ENCODE data around the gene ARF4. TPM values are rescaled to one million over a fixed set of nuclear protein-coding genes. Genes with fewer than 3 reads are reported as not detected.
"Not testable (repeated sequence)": the region's sequence is repeated elsewhere in the genome, so short reads cannot be mapped to it uniquely, and the experiment has no call there.

The ARF4 gene
- 183 and 199 TPM in 2 replicates for total RNA-seq (2014; rRNA removed; shearing (Covaris generic))
- 66.6 and 76.6 TPM in 2 replicates for polyA plus RNA-seq (2014; cell fraction: nucleus; rRNA removed)

DNA sequence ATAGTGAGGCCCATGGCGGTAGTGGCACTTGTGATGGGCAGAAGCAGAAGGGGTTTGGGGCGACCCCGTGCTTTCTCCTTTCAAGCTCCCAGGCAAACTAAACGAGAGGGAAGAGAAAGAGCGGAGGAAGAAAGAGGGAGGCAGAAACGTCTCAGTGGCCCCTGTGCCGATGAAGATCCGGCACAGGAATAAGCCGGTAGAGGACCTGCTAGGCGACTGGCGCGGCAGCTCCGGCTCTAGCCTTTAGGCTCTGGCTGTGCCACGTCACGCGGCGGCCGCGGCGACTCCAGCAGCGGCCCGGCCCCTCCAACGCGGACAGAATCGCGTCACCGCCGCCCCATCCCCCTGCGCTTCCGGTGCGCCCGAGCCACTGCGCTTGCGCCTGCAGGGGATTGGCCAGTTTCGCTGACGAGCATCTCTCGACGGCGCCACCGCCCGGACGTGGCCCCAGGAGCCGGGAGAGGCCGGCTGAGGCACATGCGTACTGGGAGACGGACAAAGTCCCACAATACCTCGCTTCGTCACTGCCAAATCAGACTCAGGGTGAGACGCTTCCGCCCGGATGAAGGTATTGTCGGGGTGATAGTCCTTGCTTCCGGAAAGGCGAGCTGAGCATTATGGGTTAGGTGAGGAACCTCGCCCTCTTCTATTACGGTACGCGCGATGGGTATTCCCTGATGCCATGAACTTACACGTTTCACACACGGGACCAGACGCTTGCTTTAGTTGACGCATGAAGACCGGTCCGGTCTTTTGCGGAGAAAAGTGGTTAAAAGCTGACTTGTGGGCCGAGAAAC, at the start of gene ARF4:
Gene ARF4 (minus strand): TSS at position 218 of the 797 bp plus-strand sequence. CDS start 204 bp downstream, at position 14.
- peak; percentile 98 for DNase-seq (ENCODE audit: extremely low read depth, low read depth)

DNA sequence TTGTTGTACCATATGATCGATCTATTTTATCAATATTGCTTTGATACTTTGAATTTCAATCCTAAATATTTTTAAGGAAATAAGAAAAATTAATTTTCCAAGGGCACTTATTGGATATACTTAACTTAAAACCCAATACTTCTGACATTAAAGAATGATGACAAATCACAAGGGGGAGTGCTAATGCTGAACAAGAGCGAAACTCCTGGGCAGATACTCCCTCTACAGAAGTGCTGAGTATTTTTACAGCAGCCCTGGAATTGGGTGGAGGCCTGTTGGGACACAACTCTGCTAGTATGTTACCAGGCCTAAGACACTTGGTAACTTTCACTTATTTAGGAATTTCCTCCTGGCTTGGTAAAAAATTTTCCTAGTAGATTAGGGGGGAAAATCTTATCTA, 49.6 kb upstream of the ARF4 start:
- DNase-seq (ENCODE audit: extremely low read depth, low read depth) = no peak

DNA sequence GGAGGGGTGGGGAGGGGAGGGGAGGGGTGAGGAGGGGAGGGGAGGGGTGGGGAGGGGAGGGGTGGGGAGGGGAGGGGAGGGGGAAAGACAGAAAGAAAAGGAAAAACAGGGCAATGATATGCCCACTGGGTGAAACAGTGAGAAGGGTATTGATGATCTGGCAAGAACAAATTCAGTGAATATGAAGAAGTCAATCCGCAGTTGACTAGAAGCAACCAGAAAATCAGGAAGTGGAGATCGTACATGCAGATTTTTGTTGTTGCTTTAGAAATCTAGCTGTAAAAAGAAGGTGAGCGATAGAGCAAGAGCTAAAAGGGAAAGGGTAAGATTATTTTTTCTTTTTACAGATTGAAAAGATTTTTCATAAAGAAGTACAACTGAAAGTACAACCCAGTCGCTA, 47.6 kb upstream of the ARF4 start:
- DNase-seq (ENCODE audit: extremely low read depth, low read depth) = no peak

DNA sequence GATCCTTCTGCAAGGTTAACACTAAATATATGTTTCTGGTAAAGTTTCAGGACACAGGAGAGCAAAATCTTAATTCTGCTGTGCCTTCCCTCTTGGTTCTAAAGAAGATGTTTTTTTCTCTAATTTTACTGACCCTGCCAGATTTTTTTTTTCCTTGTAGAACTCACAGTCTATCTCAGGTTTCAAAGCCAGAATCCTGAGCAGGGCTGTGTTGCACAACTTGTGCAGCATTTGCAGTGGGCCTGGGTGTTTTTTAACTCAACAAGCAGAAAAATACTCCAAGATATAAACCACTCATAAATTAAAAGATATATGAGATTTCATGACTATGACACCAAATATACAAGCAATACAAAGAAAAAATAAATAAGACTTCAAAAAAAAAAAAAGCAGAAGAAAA, 40.2 kb upstream of the ARF4 start:
- DNase-seq (ENCODE audit: extremely low read depth, low read depth) = no peak

DNA sequence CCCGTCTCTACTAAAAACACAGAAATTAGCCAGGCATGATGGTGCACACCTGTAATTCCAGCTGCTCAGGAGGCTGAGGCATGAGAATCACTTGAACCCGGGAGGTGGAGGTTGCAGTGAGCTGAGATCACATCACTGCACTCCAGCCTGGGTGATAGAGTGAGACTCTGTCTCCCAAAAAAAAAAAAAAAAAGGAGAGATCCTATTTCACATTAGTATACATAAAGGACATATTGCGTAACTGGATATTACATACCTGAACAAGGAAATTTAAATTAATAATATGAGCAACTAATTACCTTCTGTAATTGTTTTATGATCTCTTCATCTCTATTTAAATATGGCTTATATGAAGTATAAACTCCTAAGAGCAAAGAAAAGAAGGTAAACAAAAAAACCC, 37.1 kb upstream of the ARF4 start:
- not testable (repeated sequence) for DNase-seq (ENCODE audit: extremely low read depth, low read depth)

DNA sequence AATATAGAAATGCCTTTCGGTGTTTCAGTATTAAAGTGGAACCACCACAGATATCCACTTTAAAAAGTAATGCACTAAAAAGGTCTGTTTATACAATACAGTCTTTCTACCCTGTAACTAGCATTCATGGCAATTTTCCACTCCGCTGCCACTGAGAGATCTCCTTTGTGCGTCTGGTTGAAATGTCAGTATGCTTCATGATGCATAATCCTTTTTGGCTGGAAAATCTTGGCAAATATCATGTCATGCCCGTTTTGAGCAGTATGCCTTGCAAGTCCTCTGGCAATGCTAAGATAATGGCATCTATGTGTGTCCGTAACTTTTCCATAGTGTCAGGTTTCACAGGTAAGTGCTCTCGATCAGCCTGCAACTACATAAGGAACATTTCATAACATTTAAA, 30.8 kb upstream of the ARF4 start:
- no peak for DNase-seq (ENCODE audit: extremely low read depth, low read depth)

DNA sequence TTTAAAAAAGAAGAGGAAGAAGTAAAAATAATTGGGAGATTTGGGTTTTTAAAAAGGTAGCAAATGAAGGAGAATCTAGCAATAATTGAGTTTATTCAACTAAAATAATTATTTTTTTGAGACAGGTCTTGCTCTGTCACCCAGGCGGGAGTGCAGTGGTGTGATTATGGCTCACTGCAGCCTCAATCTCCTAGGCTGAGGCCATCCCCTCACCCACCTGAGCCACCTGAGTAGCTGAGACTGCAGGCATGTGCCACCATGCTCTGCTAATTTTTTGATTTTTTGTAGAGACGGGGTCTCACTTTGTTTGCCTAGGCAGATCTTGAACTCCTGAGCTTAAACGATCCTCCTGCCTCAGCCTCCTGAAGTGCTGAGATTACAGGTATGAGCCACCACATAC, 27.7 kb upstream of the ARF4 start:
- DNase-seq (ENCODE audit: extremely low read depth, low read depth) = no peak

DNA sequence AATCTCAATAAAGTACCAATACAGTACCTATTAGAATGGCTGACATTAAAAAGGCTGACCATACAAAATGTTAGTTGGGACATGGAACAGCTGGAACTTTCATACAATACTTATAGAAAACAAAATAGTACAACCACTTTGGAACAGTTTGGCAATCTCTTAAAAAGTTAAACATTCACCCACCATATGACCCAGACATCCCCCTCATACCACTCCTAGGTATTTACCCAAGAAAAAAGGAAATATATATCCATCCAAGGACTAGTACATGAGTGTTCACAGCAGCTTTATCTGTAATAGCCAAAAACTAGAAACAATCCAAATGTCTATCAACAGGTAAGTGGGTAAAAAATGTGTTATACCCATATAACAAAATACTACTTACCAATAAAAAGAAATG, 25.2 kb upstream of the ARF4 start:
- no peak for DNase-seq (ENCODE audit: extremely low read depth, low read depth)

DNA sequence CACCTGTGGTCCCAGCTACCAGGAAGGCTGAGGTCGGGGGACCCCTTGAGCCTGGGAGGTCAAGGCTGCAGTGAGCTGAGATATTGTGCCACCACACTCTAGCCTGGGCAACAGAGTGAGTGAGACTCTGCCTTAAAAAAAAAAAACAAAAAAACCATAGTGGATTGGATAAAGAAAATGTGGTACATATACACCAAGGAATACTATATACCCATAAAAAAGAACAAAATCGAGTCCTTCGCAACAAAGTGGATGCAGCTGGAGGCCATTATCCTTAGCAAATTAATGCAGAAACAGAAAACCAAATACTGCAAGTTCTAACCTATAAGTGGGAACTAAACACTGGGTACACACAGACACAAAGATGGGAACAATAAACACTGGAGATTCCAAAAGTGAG, 20.6 kb upstream of the ARF4 start:
- no peak for DNase-seq (ENCODE audit: extremely low read depth, low read depth)

DNA sequence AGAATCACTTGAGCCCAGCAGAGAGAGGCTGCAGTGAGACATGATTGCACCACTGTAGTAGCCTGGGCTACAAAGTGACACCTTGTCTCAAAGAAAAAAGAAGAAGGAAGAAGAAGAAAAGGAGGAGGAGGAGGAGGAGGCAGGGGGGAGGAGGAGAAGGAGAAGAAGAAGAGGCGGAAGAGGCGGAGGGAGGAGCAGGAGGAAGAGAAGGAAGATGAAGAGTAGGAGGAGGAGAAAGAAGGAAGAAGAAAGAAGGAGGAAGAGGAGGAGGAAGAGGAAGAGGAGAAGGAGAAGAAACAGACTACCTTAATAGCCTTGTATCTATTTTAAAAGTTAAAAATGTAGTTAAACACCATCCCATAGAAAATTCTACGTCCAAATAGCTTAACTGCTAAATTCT, 19.1 kb upstream of the ARF4 start:
- no peak for DNase-seq (ENCODE audit: extremely low read depth, low read depth)

DNA sequence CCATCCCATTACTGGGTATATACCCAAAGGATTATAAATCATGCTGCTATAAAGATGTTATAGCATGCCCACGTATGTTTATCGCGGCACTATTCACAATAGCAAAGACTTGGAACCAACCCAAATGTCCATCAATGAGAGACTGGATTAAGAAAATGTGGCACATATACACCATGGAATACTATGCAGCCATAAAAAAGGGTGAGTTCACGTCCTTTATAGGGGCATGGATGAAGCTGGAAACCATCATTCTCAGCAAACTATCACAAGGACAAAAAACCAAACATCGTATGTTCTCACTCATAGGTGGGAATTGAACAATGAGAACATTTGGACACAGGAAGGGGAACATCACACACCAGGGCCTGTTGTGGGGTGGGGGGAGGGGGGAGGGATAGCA, 14.7 kb upstream of the ARF4 start:
- not testable (repeated sequence) for DNase-seq (ENCODE audit: extremely low read depth, low read depth)

DNA sequence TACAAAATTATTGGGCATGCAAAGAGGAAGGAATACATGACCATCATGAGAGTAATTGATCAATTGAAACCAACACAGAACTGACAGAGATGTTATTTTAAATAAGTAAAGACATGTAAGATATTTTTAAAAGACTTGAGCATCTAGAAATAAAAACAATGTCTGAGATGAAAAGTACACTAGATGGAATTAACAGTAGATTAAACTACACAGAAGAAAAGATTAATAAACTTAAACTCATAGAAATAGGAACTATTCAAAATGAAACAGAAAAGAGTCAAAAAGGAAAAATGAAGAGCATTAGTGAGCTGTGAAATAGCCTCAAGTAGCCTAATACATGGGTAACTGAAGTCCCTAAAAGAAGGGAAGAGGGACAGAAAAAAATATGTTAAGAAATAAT, 8.5 kb upstream of the ARF4 start:
- no peak for DNase-seq (ENCODE audit: extremely low read depth, low read depth)

DNA sequence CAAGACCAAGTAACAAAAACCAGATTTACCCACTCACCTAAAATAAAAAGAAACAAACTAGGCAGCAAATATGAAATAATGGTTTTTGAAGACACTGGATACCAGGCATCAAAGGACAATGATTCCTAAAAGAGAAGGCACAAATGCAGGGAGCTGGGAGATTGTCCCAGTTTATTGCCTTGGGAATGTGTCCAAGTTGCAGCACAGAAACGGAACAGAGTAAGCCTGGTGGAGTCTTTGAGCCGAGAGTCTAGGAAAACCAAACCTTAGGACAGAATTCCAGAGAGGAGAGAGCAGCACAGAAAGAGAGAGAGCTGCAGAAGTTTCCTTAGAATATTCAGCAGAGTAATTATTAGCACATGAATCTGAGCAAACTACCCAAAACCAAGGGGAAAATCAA, 7.8 kb upstream of the ARF4 start:
- DNase-seq (ENCODE audit: extremely low read depth, low read depth) = no peak

DNA sequence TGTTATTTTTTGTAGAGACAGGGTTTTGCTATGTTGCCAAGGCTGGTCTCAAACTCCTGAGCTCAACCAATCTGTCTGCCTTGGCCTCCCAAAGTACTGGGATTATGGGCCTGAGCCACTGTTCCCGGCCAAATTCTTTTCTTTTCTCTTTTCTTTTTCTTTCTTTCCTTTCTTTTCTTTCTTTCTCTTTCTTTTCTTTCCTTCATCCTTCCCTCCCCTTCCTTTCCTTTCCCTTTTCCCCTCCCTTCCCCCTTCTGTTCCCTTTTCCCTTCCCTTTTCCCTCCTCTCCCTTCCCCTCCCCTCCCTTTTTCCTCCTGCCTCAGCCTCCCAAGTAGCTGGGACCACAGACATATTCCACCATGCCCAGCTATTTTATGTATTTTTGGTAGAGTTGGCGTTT, 3.1 kb upstream of the ARF4 start:
- DNase-seq (ENCODE audit: extremely low read depth, low read depth) = no peak

DNA sequence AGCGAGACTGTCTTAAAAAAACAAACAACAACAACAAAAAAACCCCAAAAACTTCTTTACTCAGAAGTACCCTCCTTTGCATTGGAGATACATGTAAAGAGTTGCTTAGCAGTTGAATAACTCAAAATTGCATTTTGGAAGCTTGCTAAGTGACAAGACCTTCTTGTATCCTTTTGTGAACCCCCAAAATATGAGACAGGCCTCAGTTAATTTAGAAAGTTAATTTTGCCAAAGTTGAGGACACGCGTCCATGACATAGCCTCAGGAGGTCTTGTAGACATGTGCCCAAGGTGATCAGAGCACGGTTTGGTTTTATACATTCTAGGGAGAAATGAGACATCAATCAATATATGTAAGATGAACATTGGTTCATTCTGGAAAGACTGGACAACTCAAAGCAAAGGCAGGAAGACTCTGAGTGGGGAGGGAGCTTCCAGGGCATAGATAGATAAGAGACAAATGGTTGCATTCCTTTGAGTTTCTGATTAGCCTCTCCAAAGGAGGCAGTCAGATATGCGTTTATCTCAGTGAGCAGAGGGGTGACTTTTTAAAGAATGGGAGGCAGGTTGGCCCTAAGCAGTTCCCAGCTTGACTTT, 1.7 kb upstream of the ARF4 start:
- DNase-seq (ENCODE audit: extremely low read depth, low read depth) = no peak

DNA sequence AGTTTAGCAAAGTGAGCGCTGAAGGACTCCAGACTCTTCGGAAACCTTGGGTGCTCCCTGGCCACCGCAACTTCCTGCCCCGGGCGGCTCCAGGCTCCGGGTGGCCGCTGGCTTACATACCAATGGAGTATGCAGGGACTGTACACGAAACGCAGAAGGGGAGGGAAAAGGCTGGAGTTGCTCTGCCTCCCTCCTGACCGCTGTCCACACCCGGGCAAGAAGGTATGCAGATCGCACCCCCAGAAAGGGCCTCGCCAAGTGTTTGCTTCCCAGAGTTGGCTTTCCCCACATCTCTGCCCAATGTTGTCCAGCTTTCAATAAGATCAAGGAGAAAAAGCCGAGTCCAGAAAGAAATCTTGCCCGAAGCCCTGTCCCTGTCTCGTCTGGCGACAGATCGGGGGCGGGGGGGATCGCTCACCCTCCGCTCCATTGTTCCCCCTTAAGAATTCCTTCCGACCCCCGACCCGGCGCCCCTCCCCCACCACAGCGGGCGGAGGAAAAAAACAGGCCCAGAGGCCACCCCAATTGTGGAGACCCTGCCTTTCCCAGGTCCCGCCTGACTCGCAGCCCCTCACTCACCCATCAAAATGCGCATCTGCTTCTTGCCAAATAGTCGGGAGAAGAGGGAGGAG, 533 bp downstream of the ARF4 start:
- DNase-seq (ENCODE audit: extremely low read depth, low read depth) = peak; percentile 32

DNA sequence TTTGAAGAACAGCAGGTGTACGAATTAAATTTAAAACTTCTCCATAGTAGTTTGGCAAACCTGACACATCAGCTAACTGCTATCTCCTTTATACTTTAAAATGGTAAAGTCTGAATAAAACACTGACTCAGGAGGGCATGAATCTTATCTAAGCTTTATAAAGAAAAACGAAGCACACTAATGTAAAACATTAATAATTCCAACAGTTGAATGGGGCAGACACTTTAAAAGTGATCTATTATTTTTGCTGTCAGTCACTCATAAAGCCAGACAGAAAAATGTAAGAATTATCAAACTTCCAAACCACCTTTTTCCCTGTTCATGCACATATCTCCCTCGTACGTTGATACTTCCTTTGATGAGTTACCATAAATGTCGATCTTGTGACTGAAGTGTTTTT, 2.6 kb downstream of the ARF4 start:
- DNase-seq (ENCODE audit: extremely low read depth, low read depth) = no peak

DNA sequence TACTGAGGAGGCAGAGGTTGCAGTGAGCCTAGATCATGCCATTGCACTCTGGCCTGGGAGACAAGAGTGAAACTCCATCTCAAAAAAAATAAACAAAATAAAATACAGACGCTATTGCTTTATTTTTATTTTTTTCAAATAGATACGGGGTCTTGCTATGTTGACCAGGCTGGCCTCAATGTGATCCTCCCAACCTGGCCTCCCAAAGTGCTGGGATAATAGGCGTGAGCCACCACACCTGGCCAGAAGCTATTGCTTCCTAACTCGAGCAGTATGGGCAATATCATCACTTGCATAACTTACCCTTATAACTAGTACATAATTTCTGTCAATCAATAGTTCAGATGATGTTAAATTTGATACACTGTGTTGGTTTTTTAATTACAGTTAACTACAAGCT, 3.0 kb downstream of the ARF4 start:
- no peak for DNase-seq (ENCODE audit: extremely low read depth, low read depth)

DNA sequence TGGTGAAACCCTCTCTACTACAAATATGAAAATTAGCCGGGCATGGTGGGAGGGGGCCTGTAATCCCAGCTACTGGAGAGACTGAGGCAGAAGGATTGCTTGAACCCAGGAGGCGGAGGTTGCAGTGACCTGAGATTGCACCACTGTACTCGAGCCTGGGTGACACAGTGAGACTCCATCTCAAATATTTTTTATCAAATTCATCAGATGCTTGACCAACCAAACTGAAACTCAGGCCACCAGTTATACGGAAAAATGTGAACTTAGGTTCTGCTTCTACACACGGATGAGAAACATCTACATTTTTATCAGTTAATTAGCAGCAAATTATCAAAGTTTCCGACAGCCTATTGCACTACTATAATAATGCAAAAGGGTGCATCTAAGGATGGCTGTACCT, 4.8 kb downstream of the ARF4 start:
- no peak for DNase-seq (ENCODE audit: extremely low read depth, low read depth)

DNA sequence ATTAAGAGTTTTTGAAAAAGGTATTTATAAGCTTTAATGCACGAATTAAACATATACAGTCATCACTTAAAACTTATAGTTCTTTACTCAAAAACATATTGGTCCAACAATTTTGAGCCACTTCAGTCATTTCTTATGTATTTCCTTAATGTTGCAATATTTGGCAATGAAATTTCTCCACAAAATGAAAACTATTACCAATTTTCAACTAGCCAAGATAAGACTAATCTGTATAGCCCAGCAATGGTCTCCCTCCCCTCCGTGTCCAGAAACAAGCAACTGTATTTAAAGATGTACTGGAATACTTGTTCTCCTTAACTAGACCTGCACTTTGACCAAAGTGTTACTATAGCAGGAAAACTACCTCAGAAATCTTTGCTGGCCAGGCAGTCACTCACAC, 9.2 kb downstream of the ARF4 start:
- no peak for DNase-seq (ENCODE audit: extremely low read depth, low read depth)

DNA sequence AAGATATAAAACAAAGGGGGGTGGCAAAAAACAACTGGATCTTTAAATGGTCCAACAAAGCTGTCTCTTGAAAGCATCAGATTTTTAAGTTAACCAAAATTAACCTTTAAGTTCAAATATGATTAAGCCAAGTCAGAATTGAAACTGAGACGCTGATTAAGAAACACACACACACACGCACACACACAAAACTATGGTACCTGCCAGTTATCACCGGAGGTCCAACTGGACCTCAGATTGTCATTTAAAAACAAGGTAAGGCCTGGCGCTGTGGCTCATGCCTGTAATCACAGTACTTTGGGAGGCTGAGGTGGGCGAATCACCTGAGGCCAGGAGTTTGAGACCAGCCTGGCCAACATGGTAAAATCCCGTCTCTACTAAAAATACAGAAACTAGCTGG, 10.4 kb downstream of the ARF4 start:
- no peak for DNase-seq (ENCODE audit: extremely low read depth, low read depth)

DNA sequence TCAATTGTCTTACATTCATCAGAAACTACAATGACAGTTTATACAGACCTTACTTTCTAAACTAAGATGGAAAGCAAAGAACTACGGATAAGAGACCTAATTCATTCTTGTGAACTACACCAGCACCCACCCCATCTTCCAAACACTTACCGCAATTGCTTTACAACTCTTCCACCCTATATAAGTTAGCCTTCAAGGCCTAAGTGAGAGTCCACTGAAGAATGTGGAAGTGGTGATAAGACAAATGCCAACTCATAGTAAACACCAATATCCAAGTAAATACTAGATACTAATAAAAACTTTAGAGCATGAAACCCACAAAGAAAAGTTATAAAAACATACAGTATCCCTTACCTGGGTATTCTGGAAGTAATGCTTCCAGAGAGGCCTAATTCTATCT, 13.6 kb downstream of the ARF4 start:
- no peak for DNase-seq (ENCODE audit: extremely low read depth, low read depth)
